SW480 (cell line): ENCODE data around the gene CMTM8.

Experiments
- DNase-seq: peaks from one replicate; pipeline ENCODE4 v3.0.0-alpha.2; 2016; ENCODE audit warnings: low spot score

Gene CMTM8

GRCh38 chr3:32280262-32280910, 41.9 kb downstream of the CMTM8 start:
- no peak for DNase-seq

GRCh38 chr3:32281570-32282106, 43.2 kb downstream of the CMTM8 start:
- DNase-seq = no peak

- no peak for DNase-seq
These were observed 44.2 kb downstream of the CMTM8 start for GRCh38 chr3:32282578-32283154.

- DNase-seq = no peak
These were observed 44.8 kb downstream of the CMTM8 start for GRCh38 chr3:32283304-32283703.

GRCh38 chr3:32284443-32285212, 46.1 kb downstream of the CMTM8 start:
- no peak for DNase-seq

- no peak for DNase-seq
These were observed 47.4 kb downstream of the CMTM8 start for GRCh38 chr3:32285891-32286290.

GRCh38 chr3:32288819-32289218, 50.3 kb downstream of the CMTM8 start:
- DNase-seq = no peak

- no peak for DNase-seq
These were observed 52.1 kb downstream of the CMTM8 start for GRCh38 chr3:32290619-32291018.

GRCh38 chr3:32292085-32292796, 53.8 kb downstream of the CMTM8 start:
- peak; percentile 21 for DNase-seq

- no peak for DNase-seq
These were observed 55.4 kb downstream of the CMTM8 start for GRCh38 chr3:32293903-32294302.

- DNase-seq = peak; percentile 67
These were observed 58.0 kb downstream of the CMTM8 start for GRCh38 chr3:32296251-32297204.

- DNase-seq = no peak
These were observed 58.9 kb downstream of the CMTM8 start for GRCh38 chr3:32297366-32297765.

- DNase-seq = no peak
These were observed 62.9 kb downstream of the CMTM8 start for GRCh38 chr3:32301426-32301825.

GRCh38 chr3:32302601-32303398, 64.3 kb downstream of the CMTM8 start:
- no peak for DNase-seq

GRCh38 chr3:32303399-32303747, 64.9 kb downstream of the CMTM8 start:
- no peak for DNase-seq

GRCh38 chr3:32303977-32304881, 65.7 kb downstream of the CMTM8 start:
- DNase-seq = no peak

GRCh38 chr3:32305361-32305876, 66.9 kb downstream of the CMTM8 start:
- DNase-seq = no peak

- DNase-seq = no peak
These were observed 67.6 kb downstream of the CMTM8 start for GRCh38 chr3:32306072-32306471.

- no peak for DNase-seq
These were observed 69.1 kb downstream of the CMTM8 start for GRCh38 chr3:32307591-32307990.
